DLD1 (cell line): Measurements from ENCODE around the gene TXNL4A.

Experiments
- in situ Hi-C: cut with HindIII; loops from 2 replicates; pipeline ENCODE4 v1.10.0; 2017; ENCODE audit warnings: low sequenced_read_pairs

Gene TXNL4A

DNA sequence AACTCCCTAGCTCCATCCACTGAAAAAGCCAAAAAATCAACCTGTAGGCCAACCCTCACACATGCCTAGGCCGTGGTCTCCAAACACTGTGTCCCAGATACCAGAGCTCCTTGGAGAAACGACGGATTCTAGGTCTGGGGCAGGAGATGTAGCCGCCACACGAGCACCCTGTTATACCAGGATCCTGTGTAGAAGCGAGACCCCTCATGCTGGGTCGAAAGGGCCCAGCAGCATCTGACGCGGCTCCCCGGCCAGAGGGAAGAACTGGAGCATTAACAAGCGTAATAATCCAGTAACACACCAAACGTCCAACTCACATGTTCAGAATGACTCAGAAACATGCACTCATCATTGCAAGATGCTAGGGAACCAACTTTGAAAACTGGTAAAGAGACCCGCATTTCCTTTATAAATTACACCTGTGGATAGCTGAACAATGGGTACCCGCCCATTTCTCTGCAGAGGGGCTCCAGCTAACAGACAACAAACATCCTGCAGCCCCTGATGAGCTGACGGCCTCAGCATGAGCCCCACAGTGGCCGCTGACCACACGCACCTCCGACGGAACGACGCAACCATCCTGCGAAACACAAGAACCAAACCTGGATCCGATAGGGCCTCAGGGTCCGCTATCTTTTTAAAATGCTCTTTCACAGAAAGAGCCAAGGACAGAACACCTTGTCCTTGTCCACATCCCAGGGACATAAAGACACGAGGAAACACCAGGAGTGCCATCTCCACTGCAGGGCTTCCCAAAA lies 51.1 kb downstream of the TXNL4A start:
- in situ Hi-C loops = no loop called here

GRCh38 chr18:79936641-79937040 lies 51.7 kb downstream of the TXNL4A start:
- in situ Hi-C loops = no loop called here

GRCh38 chr18:79935925-79936324 lies 52.4 kb downstream of the TXNL4A start:
- in situ Hi-C loops = no loop called here

DNA sequence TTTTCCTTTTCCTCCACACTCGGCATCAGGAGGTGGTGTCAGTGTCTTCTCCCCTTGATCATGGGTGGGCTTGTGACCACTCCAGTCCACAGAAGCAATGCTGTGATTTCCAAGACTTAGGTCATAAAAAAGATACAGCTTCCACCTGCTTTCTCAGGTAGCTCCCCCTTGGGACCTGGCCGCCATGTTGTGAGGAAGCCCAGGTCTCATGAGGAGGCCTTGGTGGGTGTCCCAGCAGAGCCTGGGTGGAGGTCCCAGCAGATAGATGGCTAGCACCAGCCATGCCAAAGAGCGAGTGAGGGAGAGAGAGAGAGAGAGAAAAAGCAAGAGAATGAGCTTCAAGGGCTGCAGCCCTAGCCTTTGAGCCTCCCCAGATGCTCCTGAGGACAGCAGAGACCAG lies 52.9 kb downstream of the TXNL4A start:
- in situ Hi-C loops = no loop called here

DNA sequence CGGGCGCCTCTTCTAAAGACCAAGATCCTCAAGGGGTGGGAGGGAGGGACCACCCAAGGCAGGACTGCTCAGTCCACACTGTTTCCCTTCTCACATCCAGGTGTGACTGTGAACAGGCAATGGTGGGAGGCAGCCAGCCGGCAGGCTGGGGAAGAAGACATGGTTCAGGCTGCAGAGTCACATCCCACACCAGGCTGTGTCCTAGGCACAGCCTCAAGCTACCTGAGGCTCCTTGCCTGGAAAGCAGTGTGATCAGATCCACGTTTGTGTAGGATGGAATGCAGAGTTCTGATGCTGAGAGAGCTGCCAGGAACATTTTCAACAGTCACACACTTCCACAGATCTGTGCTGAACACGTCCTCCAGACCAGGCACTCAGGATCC lies 53.3 kb downstream of the TXNL4A start:
- in situ Hi-C loops = no loop called here

DNA sequence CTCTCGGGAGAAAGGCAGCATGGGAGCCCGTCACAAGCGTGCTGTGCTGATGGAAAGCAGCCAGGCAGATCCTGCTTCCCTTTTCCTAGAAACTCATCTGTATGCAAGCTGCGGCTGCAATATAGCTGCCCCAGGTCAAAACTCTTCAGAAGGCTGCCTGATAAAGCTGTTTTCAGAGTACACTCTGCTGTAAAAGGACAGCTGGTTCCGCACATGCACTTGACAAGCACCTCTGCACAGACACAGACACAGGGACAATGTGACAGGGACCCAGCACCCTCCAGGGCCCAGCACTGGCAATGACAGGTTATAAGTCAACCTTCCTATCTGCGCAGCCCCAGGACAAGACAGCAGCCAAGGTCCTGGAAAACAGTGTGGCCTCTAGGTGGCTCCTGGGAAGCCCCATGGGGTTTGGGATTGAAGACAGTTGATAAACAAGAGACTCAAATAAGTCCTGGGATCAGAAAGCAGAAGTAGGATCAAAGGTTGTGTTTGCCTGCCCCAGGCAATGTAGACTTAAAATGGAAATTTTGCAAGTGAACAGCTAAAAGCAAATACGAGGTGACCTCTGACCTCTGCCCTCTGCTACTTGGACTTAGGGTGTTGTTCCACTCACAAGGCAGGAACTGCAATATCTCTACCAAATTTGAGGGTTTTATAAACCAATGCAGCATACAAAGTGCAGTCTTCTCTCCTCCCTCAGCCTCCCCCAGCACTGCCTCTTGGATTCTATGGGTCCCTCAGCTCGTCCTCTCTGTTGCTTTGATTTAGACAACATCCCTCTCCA lies 53.9 kb downstream of the TXNL4A start:
- in situ Hi-C loops = no loop called here

DNA sequence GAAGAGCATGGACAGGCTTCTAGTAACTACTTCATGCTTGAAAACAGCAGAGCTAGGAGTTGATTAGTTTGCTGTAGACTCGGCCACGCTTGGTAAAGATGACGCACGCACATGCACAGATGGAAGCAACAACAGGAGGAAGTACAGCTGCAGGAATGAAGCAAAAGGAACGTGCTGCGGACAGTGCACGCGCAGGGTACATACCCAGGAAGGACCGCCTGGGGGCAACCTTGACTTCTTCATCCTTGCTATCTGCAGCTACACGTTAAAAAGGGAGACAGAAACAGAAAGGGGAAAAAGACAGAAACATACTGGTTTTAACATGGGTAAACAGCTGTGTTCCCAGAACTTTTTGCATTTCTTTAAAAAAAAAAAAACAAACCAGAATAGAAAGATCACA lies 54.6 kb downstream of the TXNL4A start:
- in situ Hi-C loops = no loop called here

- in situ Hi-C loops = no loop called here
Observed at GRCh38 chr18:79932907-79933306, 55.5 kb downstream of the TXNL4A start.

DNA sequence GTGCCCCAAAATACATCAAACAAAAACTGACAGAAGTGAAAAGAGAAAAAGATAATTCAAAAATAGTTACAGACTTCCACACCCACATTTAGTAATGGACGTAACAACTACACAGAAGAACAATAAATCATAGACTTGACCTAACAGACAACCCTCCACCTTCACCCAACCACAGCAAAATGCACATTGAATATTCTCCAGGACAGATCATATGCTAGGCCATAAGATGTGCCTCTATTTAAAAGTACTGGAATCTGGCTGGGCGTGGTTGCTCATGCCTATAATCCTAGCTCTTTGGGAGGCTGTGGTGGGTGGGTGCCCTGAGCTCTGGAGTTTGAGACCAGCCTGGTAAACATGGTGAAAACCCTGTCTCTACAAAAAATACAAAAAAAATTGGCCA lies 56.9 kb downstream of the TXNL4A start:
- in situ Hi-C loops = no loop called here

DNA sequence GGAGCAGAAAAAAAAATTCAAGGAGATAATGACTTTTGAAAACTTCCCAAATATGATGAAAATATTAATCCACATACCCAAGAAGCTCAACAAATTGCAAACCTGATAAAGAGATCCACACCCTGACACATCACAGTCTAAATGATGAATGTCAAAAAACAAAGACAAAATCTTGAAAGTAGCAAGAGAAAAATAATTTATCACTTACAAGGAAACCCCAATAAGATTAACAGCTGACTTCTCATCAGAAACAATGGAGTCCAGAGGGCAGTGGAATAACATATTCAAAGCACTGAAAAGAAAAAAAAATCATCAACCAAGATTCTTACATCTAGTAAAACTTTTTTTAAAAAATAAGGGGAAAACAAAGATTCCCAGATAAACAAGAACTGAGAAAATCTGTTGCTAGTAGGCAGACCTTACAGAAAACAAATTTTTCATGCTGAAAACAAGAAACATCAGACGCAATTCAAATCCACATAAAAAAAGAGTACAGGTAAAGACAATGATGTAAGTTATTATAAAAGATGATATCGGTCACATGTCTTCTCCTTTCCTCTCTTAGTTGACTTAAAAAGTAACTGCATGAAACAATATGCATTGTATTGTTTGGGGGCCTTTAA lies 58.2 kb downstream of the TXNL4A start:
- in situ Hi-C loops = no loop called here

DNA sequence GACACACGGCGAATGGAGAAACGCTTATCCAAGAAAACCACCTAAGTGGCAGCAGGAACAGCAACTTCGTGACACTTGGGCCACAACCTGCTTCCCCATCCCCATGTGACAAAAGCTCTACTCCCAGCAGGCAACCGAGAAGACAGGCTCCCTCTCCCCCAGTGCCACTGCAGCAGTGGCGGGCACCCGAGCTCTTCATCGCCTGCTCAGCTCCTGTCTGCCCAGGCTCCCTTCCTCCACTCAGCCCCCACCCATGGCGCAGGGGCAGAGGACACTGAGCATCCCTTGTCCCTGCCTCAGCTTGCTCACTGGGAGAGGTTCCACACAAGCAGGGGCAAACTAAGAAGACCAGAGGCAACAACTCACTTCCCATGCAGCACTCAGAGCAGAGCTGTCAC lies 59.8 kb downstream of the TXNL4A start:
- in situ Hi-C loops = no loop called here

DNA sequence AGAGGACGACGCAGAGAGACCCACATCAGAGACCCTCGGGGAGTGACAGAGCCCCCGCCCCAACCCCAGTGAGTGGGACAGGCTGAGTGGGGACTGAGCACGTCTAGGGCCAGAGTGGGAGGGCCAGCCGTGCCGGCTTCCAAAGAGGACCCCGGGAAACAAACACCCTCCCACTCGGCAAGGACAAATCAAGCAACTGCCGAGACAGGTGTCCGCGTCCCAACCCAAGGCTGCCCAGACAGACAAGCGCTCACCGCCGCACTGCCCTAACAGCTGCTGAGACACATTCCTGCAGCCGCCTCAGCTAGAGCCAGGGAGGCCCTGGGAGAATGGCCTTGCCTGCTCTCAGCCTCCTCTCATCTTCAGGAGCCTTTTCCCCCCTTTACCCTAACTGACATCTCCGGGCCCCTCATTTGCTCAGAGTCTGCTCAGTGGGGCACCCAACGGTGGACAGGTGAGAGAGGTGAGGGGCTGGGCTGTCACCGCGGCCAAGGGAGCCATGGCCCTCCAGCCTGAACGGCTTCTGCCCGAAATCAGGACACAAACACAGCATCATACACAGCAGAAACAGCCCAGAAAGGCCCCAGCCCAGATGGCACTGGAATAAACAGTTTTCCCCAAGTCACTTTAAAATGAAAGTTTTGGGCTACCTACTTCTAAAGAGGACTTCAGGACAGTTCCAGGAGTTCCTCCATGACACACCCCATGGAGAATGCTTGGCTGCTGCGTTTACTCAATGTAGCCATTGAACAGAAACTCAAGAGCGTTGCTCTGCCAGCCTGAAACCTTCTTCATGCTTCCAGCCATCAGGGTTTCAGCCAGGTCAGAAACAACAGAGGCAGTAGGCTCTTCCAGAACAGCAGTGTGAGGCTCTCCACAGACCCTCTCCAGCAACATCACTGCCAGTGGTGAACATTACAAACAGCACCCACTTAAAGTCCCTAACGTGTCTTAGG lies 60.5 kb downstream of the TXNL4A start:
- in situ Hi-C loops = no loop called here

DNA sequence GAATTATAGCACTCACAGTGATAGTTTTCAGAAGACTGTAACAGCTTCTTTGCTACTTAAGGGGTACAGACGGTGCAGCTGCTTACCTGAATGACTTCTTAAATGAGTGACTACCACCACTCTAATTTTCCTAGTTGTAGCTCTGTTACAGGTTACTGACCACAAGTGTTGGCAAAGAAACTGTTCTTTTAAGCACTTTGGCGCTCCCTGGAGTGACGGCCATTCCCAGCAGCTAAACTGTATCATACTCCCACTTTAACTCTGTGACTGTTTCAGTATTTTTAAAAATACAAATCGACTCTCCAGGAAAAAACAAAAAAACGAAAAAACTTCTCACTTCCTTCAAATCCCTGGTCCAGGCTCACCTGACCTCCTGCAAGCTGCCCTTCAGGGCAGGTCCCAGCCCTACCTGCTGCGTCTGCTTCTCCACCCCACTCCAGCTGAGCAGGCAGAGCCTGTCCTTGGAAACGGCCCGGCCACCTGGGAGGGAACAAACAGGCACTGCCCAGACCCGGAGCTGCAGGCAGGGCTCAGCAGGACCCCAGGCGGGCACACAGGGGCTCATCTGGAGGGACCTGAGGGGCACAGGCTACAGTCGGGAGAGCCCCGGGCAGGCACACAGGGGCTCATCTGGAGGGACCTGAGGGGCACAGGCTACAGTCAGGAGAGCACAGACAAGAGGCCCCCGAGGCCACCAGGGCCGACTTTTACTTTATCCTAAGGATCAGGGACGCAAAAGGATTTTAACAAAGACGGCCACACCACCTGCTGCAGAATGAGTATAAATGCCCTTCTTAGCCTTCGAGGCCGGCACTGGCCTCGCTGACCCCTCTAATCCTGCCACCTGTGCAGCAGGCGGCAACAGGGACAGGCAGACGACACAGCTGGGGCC lies 61.4 kb downstream of the TXNL4A start:
- in situ Hi-C loops = no loop called here

DNA sequence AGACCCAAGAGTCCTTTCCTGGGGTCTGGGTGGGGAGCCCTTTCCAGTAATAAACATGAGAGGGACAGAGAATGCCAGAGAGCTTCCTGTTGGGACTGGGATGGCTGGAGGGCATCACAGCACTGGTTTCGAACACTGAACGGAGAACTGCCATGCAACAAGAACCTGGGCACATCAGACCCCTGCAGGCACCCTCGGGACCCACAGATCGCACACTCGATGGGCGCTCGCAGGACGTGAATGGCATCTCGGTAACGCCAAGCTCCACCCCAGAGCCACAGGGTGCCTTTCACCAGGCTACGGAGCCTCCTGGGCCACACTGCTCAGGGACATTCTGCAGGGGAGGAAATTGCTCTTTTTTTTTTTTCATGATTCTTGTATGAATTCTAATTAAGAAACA lies 62.1 kb downstream of the TXNL4A start:
- in situ Hi-C loops = no loop called here

GRCh38 chr18:79924814-79925731 lies 63.3 kb downstream of the TXNL4A start:
- in situ Hi-C loops = no loop called here

DNA sequence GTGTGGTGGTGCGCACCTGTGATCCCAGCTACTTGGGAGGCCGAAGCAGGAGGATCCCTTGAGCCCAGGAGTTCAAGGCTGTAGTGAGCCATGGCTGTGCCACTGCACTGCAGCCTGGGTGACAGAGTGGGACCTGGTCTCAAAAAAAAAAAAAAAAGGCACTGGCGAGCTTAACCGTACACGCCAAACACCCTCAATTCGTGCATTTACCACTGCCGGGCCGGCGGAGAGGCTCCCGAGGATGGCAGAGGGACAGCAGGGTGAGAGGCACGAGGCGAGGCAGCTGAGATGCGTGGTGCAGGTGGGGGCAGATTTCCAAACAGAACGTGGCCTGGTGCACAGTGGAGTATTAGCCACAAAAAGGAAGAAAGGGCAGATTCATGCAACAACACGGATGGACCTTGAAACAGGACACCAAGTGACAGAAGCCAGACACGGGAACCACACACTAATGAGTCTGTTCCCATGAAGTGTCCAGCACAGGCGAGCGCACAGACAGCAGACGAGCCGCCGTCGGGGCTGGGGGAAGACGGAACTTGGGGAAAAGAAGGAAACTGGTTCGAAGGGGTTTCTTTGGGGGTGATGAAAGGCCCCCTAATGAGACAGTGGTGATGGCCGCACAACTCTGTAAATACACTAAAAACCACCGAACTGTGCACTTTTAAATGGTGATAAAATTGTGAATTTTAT lies 64.3 kb downstream of the TXNL4A start:
- in situ Hi-C loops = no loop called here

DNA sequence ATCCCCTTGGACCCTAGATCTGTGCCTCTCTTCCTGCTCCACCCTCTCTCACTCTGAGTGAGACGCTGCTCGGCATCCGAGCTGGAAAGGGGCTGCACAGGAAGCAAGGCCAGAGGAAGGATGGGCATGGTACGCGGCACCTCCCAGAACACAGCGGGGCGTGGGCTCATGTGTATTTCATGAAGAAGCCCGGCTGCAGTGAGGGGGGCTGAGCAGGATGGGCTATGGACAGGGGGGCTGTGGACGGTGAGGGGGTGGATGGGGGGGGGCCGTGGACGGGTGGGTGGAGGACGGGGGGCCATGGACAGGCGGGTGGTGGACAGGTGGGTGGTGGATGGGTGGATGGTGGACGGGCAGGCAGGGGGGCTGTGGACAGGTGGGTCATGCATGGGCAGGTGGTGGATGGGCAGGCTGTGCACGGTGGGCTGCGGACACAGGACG lies 65.4 kb downstream of the TXNL4A start:
- in situ Hi-C loops = no loop called here
